GM18499 (cell line): Measurements from ENCODE around the gene PCSK5.

Experiments used
- ATAC-seq: cut with Tn5 transposase; IDR thresholded peaks from one replicate; pipeline ENCODE4 v1.9.1; 2021; ENCODE audit warnings: moderate number of reproducible peaks; ENCODE audit not compliant: insufficient read depth, unreplicated experiment

PCSK5 gene

GRCh38 chr9:76162086-76162730, 271.7 kb downstream of the PCSK5 start:
- ATAC-seq = no peak

DNA sequence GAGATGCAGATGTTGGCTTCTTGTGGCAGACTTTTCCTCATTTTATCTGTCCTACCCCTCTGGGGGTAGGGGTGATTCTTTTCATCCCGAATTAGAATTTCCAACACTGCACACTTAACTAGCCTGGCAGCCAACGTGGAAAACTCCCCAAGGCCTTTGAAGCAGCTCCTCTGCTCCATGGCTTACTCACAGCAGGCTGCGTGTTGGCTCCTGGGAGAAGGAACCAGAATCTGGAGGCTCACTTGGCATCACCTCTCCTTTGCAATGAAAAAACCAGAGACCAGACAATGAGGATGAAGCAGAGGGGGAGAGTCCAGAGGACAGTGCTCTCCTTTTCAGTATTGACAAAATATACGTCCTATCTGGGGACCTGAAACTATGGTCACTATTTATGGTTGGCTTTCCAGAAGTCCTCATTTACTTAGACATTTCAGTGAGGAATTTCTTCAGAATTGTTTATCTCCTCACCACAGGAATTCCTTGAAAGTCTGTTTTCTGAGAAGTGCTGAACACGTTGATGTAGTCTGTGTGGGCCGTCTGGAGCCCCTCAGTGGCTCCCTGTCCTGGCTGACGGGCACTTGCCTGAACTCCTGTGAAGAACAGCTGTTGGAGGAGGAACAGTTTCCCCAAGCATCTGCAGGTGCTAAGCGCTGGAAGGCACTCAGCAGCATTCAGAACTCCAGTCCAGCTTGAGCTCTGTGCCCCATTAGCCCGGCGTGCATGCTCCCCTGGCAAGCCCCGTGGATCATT, 272.5 kb downstream of the PCSK5 start:
- ATAC-seq = no peak

- ATAC-seq = no peak
Measured at GRCh38 chr9:76166526-76166925, 276.1 kb downstream of the PCSK5 start.

DNA sequence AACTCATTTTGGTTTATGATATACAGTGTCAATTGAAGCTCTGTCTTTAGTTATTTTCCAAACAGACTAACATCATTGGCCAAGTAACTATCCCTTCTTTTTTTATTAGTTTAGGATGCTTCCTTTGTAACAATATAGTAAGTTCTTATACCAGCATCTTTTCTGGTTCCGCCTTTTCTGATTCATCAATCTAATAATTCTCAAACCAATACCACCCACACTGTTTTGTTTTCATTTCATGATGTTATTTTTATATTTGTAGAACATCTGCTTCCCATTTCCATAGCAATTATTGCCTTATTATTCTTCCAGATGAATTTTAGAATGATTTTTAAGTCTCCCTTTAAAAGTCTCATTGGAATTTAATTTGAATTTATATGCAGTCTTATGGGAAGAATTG, 285.7 kb downstream of the PCSK5 start:
- ATAC-seq = no peak

GRCh38 chr9:76177931-76178330, 287.5 kb downstream of the PCSK5 start:
- no peak for ATAC-seq

DNA sequence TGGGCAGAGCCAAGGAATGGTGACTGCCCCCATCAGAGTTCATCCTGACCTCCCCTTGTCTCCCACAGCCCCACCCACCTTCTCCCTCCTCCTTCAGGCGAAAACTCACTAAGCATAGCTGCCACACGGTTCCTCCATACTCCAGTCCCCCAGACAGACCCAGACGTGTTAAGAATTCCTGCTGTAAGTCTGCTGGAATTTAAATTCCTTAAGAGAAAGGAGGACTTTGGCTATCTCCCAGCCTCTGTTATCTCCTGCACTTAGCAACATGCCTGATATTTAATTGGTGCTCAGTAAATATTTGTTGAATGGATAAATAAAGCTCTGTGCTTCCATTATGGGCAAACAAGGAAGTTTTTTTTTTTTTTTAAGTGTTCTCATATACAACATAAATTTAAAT, 290.1 kb downstream of the PCSK5 start:
- ATAC-seq = no peak

DNA sequence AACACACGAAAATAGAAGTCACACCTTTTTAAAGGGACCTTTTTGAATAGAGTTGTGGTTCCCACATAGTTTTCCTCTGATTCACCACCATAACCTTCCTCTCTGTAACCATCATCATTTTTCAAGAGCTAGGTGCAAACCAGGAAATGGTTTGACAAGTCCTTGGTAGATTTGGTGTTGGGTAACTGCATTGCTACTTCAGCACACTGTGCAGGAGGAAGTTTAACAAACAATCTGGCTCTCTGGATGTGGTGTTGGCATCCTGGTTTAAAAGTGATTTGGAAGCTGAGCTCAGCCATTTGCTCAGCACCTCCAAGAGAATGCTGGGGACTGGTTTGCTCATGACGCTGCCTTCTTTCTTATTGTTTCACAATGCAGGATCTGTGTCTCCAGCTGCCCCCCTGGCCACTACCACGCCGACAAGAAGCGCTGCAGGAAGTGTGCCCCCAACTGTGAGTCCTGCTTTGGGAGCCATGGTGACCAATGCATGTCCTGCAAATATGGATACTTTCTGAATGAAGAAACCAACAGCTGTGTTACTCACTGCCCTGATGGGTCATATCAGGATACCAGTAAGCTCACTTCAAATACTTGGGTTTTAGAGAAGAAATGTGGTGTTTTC, 290.7 kb downstream of the PCSK5 start:
- no peak for ATAC-seq

DNA sequence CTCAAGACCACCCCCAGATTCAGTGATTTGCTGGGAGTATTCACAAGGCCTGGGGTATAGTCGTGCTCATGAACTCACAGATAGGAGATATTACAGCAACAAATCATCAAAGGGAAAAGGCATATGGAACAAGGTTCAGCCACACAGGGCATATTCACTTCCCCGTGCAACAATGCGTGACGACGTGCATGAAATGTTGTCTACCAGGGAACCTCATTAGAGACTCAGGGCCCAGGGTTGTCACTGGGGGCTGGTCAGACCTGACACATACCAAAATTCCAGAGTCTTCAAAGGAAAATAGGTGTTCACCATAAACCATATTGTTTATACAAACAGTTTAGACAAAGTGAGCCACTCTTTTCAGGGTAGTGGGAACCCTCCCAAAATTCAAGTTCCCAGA, 291.3 kb downstream of the PCSK5 start:
- ATAC-seq = no peak

DNA sequence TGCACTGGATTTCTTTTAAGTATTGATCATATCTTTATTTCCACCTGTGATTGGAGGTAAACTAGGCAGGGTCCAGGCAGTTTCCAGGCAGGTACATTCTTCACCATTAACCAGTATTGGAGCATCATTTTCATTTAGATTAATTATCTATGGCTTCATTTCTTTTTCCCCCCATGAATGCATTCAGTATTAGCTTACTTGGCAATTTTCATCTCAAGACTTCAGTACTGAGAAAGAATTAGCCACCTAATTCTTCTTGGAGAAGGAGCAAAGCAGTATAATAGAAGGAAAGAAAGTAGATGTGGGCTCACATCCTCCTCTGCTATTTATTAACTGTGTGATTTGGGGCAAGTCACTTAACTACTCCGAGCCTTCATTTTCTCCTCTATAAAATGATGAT, 295.0 kb downstream of the PCSK5 start:
- no peak for ATAC-seq

DNA sequence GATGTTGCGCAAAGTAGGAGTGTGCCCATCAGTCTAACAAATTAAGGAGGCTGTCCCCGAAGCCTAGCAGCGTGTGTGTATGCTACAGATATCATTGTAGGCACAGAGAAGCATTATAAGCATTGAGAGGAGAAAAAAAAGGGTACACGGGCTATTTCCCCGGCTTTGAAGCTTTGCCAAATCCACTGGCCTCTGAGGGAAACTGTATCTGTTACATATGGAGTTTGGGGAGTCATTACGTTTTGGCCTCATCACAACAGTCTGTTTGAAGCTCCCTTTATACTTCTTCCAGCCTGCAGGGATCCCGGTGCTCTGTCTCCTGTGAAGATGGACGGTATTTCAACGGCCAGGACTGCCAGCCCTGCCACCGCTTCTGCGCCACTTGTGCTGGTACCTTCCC, 297.8 kb downstream of the PCSK5 start:
- ATAC-seq = no peak

GRCh38 chr9:76188905-76189304, 298.4 kb downstream of the PCSK5 start:
- ATAC-seq = no peak

DNA sequence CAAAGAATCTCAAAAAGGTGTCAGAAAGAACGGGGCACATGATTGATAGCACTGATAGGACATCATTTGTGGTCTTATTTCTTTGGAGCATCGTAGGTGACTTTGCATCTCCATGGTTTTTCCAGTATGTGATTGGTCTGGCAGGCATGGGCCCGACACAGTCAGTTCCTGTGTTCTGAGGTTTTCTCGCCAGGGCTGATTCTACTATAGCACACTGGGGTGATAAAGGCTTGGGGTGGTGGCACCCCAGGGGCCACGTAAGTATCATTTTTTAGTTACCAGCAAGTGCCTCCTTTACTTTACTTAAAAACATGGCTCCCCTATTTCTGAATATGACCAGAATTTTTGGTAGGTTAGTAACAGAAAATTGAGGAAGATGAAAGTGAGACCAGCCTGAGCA, 301.0 kb downstream of the PCSK5 start:
- no peak for ATAC-seq

DNA sequence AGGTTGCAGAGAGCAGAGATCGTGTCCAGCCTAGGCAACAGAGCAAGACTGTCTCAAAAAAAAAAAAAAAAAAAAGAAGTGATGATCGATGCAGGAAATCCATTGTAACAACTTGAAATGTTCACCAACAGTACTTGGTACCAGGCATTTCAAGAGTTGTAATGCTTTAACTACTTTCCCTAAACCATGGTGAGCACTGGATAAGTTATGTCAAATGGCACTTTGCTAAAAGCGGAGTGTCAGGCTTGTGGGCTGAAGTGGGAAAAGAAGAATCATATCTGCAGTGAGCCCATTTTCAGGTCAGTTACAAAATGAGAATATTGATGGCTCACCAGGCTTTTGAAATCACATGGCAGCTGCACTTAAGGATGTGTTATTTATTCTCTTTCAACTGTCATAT, 301.5 kb downstream of the PCSK5 start:
- ATAC-seq = no peak

DNA sequence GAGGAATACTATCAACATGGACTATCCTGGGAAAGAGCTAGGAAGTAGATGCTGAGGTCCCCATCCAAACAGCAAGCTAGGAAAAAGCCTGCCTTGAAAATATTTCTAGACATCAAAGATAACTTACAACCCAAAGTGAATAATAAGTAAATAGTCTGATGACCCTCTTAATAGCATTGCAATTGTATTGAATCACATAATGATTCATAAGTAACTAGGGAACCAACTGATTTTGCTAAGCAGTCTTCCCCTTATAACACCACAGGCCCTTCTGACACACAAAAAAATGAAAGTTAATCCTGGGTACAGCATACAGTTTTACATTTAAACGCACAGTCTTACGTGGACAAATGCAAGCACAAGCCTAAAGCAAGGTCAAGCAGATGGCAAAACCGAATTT, 304.4 kb downstream of the PCSK5 start:
- no peak for ATAC-seq

- no peak for ATAC-seq
Measured at GRCh38 chr9:76198336-76198735, 307.9 kb downstream of the PCSK5 start.

- no peak for ATAC-seq
Measured at GRCh38 chr9:76200315-76200714, 309.8 kb downstream of the PCSK5 start.

DNA sequence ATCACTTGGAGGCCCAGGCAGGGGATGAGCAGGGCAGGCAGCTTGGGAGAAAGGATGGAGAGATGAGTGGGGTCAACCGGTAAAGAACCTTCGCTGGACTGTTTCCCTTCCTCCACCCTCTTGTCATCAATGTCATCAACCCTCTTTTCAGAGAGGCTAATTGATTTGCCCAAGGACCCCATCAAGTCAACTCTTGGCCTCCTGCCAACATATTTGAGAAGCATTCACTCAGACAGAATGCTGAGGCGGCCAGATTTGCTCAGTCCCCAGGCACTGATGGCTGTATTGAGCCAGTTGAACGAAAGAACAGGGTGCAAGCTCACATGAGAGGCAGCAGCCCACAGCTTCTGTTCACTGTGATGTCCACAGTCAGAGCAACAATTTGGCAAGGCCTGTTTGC, 310.3 kb downstream of the PCSK5 start:
- no peak for ATAC-seq

DNA sequence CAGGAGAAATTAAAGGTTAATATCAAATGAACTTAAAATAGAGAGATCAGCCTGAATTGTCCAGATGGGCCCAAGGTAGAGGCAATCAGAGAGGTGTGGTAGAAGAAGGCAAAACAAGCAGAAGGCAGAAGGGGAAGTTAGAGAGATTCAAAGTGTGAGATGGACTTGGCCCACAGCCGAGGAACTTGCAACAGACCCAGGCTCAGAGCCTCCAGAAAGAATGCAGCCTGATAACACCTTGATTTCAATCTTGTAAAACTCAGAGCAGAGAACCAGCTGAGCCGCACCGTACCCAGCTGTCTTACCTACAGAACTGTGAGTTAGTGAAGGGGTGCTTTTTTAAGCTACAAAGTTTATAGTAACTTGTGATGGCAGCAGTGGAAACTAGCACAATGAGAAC, 312.9 kb downstream of the PCSK5 start:
- no peak for ATAC-seq

- no peak for ATAC-seq
Measured at GRCh38 chr9:76206821-76207220, 316.3 kb downstream of the PCSK5 start.

DNA sequence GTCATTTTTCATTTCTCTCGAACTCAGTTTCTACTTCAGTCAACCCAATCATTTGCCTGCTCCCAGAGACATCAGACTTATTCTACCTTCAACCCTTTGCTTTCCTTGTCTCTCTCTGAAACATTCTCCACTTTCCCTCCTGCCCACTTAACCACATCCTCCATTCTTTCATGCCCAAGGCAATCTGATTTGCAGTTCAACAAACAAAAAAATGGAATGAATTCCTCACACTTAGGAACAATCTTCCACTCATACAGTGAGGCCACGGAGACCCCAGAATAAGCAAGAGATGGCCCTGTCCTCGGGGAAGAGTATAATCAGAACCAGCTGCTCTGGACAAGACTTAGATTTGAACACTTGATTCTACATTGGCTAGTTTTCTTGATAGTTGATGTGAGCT, 323.3 kb downstream of the PCSK5 start:
- no peak for ATAC-seq

- ATAC-seq = no peak
Measured at GRCh38 chr9:76215066-76215465, 324.6 kb downstream of the PCSK5 start.

DNA sequence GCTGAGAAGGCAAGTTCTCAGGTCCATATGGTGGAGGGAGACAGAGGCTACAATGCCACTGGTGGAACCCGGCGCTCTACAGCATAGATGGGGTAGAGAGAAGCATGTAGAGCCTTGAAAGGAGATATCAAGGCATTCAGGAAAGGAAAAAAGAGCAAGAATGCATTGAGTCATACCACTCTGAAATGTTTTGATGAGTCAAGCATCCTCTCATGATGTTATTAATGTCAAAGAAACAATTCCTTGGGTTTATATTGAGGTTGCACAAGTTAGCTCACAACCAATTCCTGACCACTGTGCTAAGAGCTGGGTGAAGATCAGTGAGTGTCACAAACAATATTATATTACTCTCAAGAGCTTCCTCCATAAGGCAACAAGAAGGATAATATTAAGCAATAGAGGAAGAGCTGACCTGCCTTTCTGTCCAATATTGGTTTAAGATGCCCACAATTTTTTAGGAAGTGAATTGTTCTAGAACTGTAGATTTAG, 325.7 kb downstream of the PCSK5 start:
- ATAC-seq = no peak
